SK-N-SH treated with all-trans-retinoic acid at 6 μM for 48 hours (cell line): ENCODE data around the gene SMYD2.

Experiments used
- ARNTL ChIP-seq: fragments of 450-650 bp; formaldehyde crosslinking; IDR thresholded peaks from 2 replicates; pipeline ENCODE4 v1.5.0; 2020; ENCODE audit warnings: low read depth, mild to moderate bottlenecking, moderate library complexity, borderline replicate concordance
- BACH2 ChIP-seq: fragments of 250-450 bp; sonication (Bioruptor Pico); IDR thresholded peaks from 2 replicates; pipeline ENCODE4 v1.9.0; 2021; ENCODE audit warnings: mild to moderate bottlenecking, borderline replicate concordance
- CSDC2 ChIP-seq: fragments of 250-450 bp; sonication (Bioruptor Pico); IDR thresholded peaks from 2 replicates; pipeline ENCODE4 v1.5.0; 2020; ENCODE audit warnings: mild to moderate bottlenecking, moderate library complexity
- ESRRG ChIP-seq: fragments of 250-450 bp; sonication (Bioruptor Pico); IDR thresholded peaks from 2 replicates; pipeline ENCODE4 v1.6.1; 2021; ENCODE audit warnings: mild to moderate bottlenecking
- ISL1 ChIP-seq: fragments of 250-450 bp; sonication (Bioruptor Pico); IDR thresholded peaks from 2 replicates; pipeline ENCODE4 v2.1.2; 2022; ENCODE audit warnings: mild to moderate bottlenecking, moderate library complexity
- ZFP3 ChIP-seq: fragments of 250-450 bp; sonication (Bioruptor Pico); IDR thresholded peaks from 2 replicates; pipeline ENCODE4 v1.5.0; 2020; ENCODE audit warnings: mild to moderate bottlenecking, moderate library complexity
- ZFP30 ChIP-seq: fragments of 450-650 bp; formaldehyde crosslinking; IDR thresholded peaks from 2 replicates; pipeline ENCODE4 v1.5.0; 2022; ENCODE audit warnings: mild to moderate bottlenecking, moderate library complexity
- ZNF565 ChIP-seq: fragments of 450-650 bp; formaldehyde crosslinking; conservative IDR thresholded peaks from 2 replicates; pipeline ENCODE4 v1.5.0; 2020; ENCODE audit warnings: low read depth, mild to moderate bottlenecking, moderate library complexity
- ZNF70 ChIP-seq: fragments of 450-650 bp; formaldehyde crosslinking; IDR thresholded peaks from 2 replicates; pipeline ENCODE4 v1.5.0; 2020; ENCODE audit warnings: mild to moderate bottlenecking, moderate library complexity
- ZNF8 ChIP-seq: fragments of 450-650 bp; formaldehyde crosslinking; IDR thresholded peaks from 2 replicates; pipeline ENCODE4 v1.5.0; 2020; ENCODE audit warnings: mild to moderate bottlenecking, moderate library complexity
- TF ChIP-seq, protein P1 (sequence below): fragments of 250-450 bp; sonication (Bioruptor Pico); IDR thresholded peaks from 2 replicates; pipeline ENCODE4 v1.8.0; 2020; ENCODE audit warnings: mild to moderate bottlenecking, moderate library complexity, borderline replicate concordance
- TF ChIP-seq, protein P2 (sequence below): fragments of 250-450 bp; sonication (Bioruptor Pico); IDR thresholded peaks from 2 replicates; pipeline ENCODE4 v1.8.0; 2021; ENCODE audit warnings: low read depth, mild to moderate bottlenecking, moderate library complexity, borderline replicate concordance
- TF ChIP-seq, protein P3 (sequence below): fragments of 250-450 bp; sonication (Bioruptor Pico); IDR thresholded peaks from 2 replicates; pipeline ENCODE4 v1.5.0; 2020; ENCODE audit warnings: mild to moderate bottlenecking, moderate library complexity
- TF ChIP-seq, protein P4 (sequence below): fragments of 250-450 bp; sonication (Bioruptor Pico); IDR thresholded peaks from 2 replicates; pipeline ENCODE4 v1.5.1; 2021; ENCODE audit warnings: mild to moderate bottlenecking, moderate library complexity

DNA sequence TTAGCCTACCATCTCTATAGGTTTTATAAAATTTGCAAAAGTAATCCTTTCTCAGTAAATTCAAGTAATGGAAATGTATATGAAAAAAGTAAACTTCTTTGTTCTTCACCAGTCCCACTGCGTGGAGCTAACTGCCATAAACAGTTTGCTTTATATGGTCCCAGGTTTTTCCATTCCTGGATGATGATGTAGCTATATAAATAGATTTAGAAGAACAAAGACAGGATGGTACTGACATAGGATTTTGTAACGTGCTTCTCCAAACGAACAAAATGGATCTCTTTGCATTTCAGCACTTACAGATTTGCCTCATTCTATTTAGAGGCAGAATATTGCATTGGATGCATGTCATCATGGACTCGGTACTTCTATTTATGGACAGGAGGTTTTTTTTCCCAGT lies 57.3 kb downstream of the SMYD2 start:
- TF ChIP-seq, protein P1, sequence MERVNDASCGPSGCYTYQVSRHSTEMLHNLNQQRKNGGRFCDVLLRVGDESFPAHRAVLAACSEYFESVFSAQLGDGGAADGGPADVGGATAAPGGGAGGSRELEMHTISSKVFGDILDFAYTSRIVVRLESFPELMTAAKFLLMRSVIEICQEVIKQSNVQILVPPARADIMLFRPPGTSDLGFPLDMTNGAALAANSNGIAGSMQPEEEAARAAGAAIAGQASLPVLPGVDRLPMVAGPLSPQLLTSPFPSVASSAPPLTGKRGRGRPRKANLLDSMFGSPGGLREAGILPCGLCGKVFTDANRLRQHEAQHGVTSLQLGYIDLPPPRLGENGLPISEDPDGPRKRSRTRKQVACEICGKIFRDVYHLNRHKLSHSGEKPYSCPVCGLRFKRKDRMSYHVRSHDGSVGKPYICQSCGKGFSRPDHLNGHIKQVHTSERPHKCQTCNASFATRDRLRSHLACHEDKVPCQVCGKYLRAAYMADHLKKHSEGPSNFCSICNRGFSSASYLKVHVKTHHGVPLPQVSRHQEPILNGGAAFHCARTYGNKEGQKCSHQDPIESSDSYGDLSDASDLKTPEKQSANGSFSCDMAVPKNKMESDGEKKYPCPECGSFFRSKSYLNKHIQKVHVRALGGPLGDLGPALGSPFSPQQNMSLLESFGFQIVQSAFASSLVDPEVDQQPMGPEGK (CRISPR knock-in tag): no peak
- TF ChIP-seq ZNF8 (CRISPR knock-in tag) (no peak), ESRRG (no peak), ZFP3 (no peak), CSDC2 (CRISPR knock-in tag) (no peak), ZFP30 (CRISPR knock-in tag) (no peak), ZNF565 (CRISPR knock-in tag) (no peak), ARNTL (CRISPR knock-in tag) (no peak), ZNF70 (CRISPR knock-in tag) (no peak), BACH2 (CRISPR knock-in tag) (no peak), ISL1 (CRISPR knock-in tag) (no peak)
- TF ChIP-seq, protein P2, sequence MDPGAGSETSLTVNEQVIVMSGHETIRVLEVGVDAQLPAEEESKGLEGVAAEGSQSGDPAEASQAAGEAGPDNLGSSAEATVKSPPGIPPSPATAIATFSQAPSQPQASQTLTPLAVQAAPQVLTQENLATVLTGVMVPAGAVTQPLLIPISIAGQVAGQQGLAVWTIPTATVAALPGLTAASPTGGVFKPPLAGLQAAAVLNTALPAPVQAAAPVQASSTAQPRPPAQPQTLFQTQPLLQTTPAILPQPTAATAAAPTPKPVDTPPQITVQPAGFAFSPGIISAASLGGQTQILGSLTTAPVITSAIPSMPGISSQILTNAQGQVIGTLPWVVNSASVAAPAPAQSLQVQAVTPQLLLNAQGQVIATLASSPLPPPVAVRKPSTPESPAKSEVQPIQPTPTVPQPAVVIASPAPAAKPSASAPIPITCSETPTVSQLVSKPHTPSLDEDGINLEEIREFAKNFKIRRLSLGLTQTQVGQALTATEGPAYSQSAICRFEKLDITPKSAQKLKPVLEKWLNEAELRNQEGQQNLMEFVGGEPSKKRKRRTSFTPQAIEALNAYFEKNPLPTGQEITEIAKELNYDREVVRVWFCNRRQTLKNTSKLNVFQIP (CRISPR knock-in tag): no peak
- TF ChIP-seq, protein P3, sequence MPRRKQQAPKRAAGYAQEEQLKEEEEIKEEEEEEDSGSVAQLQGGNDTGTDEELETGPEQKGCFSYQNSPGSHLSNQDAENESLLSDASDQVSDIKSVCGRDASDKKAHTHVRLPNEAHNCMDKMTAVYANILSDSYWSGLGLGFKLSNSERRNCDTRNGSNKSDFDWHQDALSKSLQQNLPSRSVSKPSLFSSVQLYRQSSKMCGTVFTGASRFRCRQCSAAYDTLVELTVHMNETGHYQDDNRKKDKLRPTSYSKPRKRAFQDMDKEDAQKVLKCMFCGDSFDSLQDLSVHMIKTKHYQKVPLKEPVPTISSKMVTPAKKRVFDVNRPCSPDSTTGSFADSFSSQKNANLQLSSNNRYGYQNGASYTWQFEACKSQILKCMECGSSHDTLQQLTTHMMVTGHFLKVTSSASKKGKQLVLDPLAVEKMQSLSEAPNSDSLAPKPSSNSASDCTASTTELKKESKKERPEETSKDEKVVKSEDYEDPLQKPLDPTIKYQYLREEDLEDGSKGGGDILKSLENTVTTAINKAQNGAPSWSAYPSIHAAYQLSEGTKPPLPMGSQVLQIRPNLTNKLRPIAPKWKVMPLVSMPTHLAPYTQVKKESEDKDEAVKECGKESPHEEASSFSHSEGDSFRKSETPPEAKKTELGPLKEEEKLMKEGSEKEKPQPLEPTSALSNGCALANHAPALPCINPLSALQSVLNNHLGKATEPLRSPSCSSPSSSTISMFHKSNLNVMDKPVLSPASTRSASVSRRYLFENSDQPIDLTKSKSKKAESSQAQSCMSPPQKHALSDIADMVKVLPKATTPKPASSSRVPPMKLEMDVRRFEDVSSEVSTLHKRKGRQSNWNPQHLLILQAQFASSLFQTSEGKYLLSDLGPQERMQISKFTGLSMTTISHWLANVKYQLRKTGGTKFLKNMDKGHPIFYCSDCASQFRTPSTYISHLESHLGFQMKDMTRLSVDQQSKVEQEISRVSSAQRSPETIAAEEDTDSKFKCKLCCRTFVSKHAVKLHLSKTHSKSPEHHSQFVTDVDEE (CRISPR knock-in tag): no peak
- TF ChIP-seq, protein P4, sequence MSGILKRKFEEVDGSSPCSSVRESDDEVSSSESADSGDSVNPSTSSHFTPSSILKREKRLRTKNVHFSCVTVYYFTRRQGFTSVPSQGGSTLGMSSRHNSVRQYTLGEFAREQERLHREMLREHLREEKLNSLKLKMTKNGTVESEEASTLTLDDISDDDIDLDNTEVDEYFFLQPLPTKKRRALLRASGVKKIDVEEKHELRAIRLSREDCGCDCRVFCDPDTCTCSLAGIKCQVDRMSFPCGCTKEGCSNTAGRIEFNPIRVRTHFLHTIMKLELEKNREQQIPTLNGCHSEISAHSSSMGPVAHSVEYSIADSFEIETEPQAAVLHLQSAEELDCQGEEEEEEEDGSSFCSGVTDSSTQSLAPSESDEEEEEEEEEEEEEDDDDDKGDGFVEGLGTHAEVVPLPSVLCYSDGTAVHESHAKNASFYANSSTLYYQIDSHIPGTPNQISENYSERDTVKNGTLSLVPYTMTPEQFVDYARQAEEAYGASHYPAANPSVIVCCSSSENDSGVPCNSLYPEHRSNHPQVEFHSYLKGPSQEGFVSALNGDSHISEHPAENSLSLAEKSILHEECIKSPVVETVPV (CRISPR knock-in tag): no peak
